C4-2B (cell line): ENCODE measurements around the gene SHISAL1.
"Not testable (repeated sequence)": the region's sequence is repeated elsewhere in the genome, so short reads cannot be mapped to it uniquely, and the experiment has no call there.

Source experiments
- H3K27ac ChIP-seq: fragments of 450-650 bp; 2 replicates; pipeline ENCODE4 v1.5.1; 2017
- CTCF ChIP-seq: fragments of 450-650 bp; conservative IDR thresholded peaks from 2 replicates; pipeline ENCODE4 v1.5.1; 2017; ENCODE audit warnings: mild to moderate bottlenecking
- ZFX ChIP-seq: fragments of 450-650 bp; IDR thresholded peaks from 2 replicates; pipeline ENCODE4 v1.6.1; 2017

Gene SHISAL1

GRCh38 chr22:44330188-44330743 is 17.5 kb upstream of the SHISAL1 start:
- TF ChIP-seq CTCF (no peak), ZFX (no peak)
- no peak overlapping the region for H3K27ac ChIP-seq

DNA sequence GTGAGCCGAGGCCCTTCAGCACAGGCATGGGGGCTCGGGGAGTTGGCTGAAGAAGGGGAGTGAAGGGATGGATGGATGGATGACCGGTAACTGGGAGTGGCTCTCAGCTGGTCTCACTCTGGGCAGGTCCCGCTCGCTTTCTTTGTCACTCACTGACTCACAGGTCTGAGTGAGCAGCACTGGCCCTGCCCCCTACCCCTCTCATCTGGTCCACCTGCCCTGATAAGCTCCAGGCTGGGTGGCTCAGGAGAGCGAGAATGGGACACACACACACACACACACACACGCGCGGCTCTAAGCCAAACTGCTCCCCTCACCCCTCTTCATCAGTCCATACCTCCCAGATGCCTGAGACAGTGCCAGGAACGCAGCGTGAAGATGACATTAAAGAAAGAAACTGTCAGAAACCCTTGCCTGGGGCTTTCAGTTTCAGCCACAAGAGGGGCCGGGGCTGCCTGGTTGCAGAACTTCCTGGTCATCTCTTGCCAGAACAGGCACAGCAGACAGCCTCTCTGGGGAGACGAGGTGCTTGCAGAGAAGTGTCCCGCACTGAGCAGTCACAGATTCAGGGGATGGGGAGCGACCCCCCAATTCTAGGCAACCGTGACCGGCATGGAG is 16.5 kb upstream of the SHISAL1 start:
- TF ChIP-seq ZFX, result no peak
- TF ChIP-seq CTCF, result no peak
- H3K27ac ChIP-seq, result no peak overlapping the region

GRCh38 chr22:44328762-44329161 is 16.0 kb upstream of the SHISAL1 start:
- TF ChIP-seq CTCF (no peak), ZFX (no peak)
- no peak overlapping the region for H3K27ac ChIP-seq

GRCh38 chr22:44328326-44328725 is 15.6 kb upstream of the SHISAL1 start:
- H3K27ac ChIP-seq, result no peak overlapping the region
- TF ChIP-seq ZFX (no peak), CTCF (no peak)

GRCh38 chr22:44326491-44326885 is 13.7 kb upstream of the SHISAL1 start:
- TF ChIP-seq CTCF, result no peak; the same call in 1 of the 2 replicates
- no peak for TF ChIP-seq ZFX
- no peak overlapping the region for H3K27ac ChIP-seq

- no peak for TF ChIP-seq CTCF
- TF ChIP-seq ZFX, result no peak
- H3K27ac ChIP-seq, result no peak overlapping the region
Observed at GRCh38 chr22:44325718-44326490, 13.2 kb upstream of the SHISAL1 start.

- not testable (repeated sequence) for H3K27ac ChIP-seq
Observed at GRCh38 chr22:44323140-44323790, 10.5 kb upstream of the SHISAL1 start.
